Measurements from ENCODE around the gene ANXA4. TPM values are rescaled to one million over a fixed set of nuclear protein-coding genes. Genes with fewer than 3 reads are reported as not detected.

ANXA4 gene
- total RNA-seq, 1 donor from 2014 or later, result 250 TPM

DNA sequence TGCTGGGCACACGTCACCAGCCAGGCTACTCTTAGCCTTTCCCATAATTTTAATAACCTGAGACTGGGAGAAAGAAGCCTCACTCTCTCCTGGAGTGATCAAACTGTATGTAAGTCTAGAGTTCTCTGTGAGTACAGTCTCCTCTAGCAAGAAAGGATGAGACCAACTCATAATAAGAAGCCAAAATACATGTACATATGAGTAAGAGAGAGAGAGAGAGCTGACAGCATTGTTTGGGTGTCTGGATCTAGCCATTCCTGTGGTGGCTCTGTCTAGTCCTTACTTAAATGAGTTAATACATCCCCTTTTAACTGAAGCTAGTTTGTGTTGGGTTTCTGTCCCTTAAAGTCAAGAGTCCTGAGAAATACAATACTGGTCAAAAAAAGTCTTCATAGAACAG is 26.0 kb upstream of the ANXA4 start:
- Mint-ChIP-seq H3K4me1 (ENCODE audit: low read depth) (peaks cover 5% of the 10 kb centered on the region), H3K9me3 (ENCODE audit: low read depth) (no peaks in the 10 kb centered on the region), H3K27ac (no peak overlapping the region), H3K36me3 (ENCODE audit: insufficient read depth) (no peaks in the 10 kb centered on the region), H3K4me3 (ENCODE audit: low read depth) (no peak overlapping the region), H3K27me3 (peaks cover 25% of the 10 kb centered on the region)
- no peak for DNase-seq (ENCODE audit: low spot score, unreplicated experiment)
- TF ChIP-seq, protein P1, sequence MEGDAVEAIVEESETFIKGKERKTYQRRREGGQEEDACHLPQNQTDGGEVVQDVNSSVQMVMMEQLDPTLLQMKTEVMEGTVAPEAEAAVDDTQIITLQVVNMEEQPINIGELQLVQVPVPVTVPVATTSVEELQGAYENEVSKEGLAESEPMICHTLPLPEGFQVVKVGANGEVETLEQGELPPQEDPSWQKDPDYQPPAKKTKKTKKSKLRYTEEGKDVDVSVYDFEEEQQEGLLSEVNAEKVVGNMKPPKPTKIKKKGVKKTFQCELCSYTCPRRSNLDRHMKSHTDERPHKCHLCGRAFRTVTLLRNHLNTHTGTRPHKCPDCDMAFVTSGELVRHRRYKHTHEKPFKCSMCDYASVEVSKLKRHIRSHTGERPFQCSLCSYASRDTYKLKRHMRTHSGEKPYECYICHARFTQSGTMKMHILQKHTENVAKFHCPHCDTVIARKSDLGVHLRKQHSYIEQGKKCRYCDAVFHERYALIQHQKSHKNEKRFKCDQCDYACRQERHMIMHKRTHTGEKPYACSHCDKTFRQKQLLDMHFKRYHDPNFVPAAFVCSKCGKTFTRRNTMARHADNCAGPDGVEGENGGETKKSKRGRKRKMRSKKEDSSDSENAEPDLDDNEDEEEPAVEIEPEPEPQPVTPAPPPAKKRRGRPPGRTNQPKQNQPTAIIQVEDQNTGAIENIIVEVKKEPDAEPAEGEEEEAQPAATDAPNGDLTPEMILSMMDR (IDR thresholded peaks at IDR 0.05; ENCODE audit: unreplicated experiment), result no peak

DNA sequence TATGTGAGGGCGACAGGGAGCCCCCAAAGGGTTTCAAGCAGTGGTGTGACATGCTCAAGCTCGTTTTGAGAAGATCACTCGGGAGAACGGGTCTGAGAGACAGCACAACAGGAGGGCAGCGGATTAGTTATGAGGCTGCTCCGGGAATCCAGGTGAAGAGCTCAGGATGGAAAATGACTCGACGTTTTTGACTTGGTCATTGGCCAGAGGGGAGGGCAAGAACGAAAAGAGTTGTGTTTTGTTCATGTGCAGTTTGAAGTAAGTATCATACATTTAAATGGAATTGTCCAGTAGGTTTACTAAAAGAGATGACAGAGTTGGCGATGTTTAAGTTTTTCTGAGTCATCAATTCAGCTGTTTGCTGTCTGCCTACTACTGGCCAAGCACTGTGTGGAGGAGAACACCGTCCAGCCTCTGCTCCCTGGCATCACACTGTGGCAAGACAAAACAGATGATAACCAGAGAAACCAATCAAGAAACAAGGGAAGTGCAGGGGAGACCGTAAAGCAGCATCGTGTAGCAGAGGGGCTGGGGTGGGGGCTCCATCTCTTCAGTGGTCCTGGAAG is 25.3 kb upstream of the ANXA4 start:
- H3K27me3 Mint-ChIP-seq, result peaks cover 25% of the 10 kb centered on the region
- no peaks in the 10 kb centered on the region for H3K9me3 Mint-ChIP-seq (ENCODE audit: low read depth)
- peaks cover 8% of the 10 kb centered on the region for H3K4me1 Mint-ChIP-seq (ENCODE audit: low read depth)
- TF ChIP-seq, protein P1 (IDR thresholded peaks at IDR 0.05; ENCODE audit: unreplicated experiment), result no peak
- H3K36me3 Mint-ChIP-seq (ENCODE audit: insufficient read depth), result no peaks in the 10 kb centered on the region
- no peak overlapping the region for H3K27ac Mint-ChIP-seq
- H3K4me3 Mint-ChIP-seq (ENCODE audit: low read depth), result no peak overlapping the region
- DNase-seq (ENCODE audit: low spot score, unreplicated experiment), result no peak

DNA sequence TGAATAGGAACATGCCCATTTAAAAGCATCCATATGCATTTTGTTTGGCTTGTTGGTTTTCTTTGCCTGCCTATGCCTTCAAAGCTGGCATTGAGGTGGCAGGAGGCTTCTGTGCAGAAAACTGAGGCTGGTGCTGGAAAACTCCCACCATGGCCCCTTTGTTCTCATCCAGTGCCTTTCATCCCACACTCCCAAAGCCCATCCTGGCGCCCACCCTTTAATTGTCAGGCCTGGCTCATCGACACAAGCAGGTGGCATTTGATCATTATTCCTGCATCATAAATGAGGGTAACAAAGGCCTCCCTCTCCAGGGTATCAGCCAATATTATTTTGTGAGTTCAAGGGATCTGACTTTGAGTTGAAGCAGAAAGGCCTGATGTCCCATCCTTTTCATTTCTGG is 24.7 kb upstream of the ANXA4 start:
- H3K27ac Mint-ChIP-seq, result no peak overlapping the region
- TF ChIP-seq, protein P1 (IDR thresholded peaks at IDR 0.05; ENCODE audit: unreplicated experiment), result no peak
- H3K36me3 Mint-ChIP-seq (ENCODE audit: insufficient read depth), result no peaks in the 10 kb centered on the region
- H3K4me3 Mint-ChIP-seq (ENCODE audit: low read depth), result no peak overlapping the region
- H3K27me3 Mint-ChIP-seq, result peaks cover 25% of the 10 kb centered on the region
- peaks cover 8% of the 10 kb centered on the region for H3K4me1 Mint-ChIP-seq (ENCODE audit: low read depth)
- DNase-seq (ENCODE audit: low spot score, unreplicated experiment), result no peak
- no peaks in the 10 kb centered on the region for H3K9me3 Mint-ChIP-seq (ENCODE audit: low read depth)

DNA sequence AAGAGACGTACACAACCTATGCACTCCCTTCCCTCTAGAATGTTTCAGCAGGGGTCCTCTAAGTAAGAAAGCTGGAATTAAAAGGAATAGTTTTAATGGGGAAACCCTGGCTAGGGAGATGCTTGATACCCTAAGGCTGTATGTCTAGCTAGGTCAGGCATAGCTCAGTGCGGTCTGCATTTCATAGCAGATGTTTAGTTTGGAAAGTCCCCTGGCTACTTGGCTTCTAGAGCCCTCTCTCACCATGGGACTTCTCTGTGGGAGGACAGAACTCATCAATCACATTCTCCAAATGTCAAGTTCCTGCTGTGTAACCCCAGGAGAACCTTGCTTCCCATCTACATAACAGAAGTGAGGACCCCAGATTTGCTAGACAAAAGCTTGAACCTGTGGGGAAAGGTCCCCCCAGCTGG is 24.1 kb upstream of the ANXA4 start:
- TF ChIP-seq, protein P1 (IDR thresholded peaks at IDR 0.05; ENCODE audit: unreplicated experiment), result no peak
- Mint-ChIP-seq H3K27me3 (peaks cover 25% of the 10 kb centered on the region), H3K9me3 (ENCODE audit: low read depth) (no peaks in the 10 kb centered on the region), H3K36me3 (ENCODE audit: insufficient read depth) (no peaks in the 10 kb centered on the region), H3K4me3 (ENCODE audit: low read depth) (no peak overlapping the region), H3K27ac (no peak overlapping the region), H3K4me1 (ENCODE audit: low read depth) (peaks cover 8% of the 10 kb centered on the region)
- no peak for DNase-seq (ENCODE audit: low spot score, unreplicated experiment)

DNA sequence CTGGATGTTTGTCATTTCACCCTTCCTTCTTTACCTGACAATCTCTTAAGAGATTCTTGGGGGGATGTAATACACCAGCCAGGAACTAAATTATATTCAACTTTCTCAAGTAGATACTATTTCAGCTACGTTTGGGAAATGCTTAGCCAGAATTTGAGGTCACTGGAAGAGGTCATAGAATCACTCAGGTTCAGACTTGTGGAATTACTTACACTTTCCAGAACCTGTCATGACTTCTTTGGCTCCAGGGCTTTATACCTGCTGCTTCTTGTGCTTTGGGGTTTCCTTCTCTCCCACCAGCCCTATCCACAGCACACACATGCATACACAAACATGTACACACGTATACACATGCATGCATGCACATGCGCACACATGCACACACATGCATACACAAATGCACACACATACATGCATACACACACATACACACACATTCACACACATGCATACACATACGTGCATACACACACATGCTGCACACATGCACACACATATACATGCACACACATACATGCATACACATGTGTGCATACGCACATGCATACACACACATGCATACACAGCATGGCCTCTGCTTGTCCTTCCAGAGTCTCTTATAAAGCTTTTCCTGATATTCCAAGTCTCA is 23.5 kb upstream of the ANXA4 start:
- H3K4me1 Mint-ChIP-seq (ENCODE audit: low read depth), result peaks cover 8% of the 10 kb centered on the region
- TF ChIP-seq, protein P1 (IDR thresholded peaks at IDR 0.05; ENCODE audit: unreplicated experiment), result no peak
- DNase-seq (ENCODE audit: low spot score, unreplicated experiment), result no peak
- H3K4me3 Mint-ChIP-seq (ENCODE audit: low read depth), result no peak overlapping the region
- peaks cover 20% of the 10 kb centered on the region for H3K27me3 Mint-ChIP-seq
- no peaks in the 10 kb centered on the region for H3K9me3 Mint-ChIP-seq (ENCODE audit: low read depth)
- no peak overlapping the region for H3K27ac Mint-ChIP-seq
- H3K36me3 Mint-ChIP-seq (ENCODE audit: insufficient read depth), result no peaks in the 10 kb centered on the region
